Loucy (cell line): Measurements from ENCODE around the gene SORCS2.

Experiments used
- H2AFZ ChIP-seq: fragments of 200-600 bp; sonication (generic); 2 replicates; pipeline ENCODE4 v1.6.0; 2016; ENCODE audit warnings: antibody characterized with exemption, mild to moderate bottlenecking, low read length, moderate library complexity
- H3F3A ChIP-seq: fragments of 200-600 bp; 2 replicates; pipeline ENCODE4 v1.6.0; 2016; ENCODE audit warnings: antibody characterized with exemption, low read depth, mild to moderate bottlenecking
- H3K27me3 ChIP-seq: fragments of 200-600 bp; sonication (generic); 2 replicates; pipeline ENCODE4 v1.6.1; 2014; ENCODE audit warnings: low read length, mild to moderate bottlenecking; ENCODE audit not compliant: insufficient read depth, poor library complexity, severe bottlenecking
- H3K36me3 ChIP-seq: fragments of 200-600 bp; sonication (generic); 2 replicates; pipeline ENCODE4 v1.6.1; 2016; ENCODE audit warnings: low read length; ENCODE audit not compliant: insufficient read depth
- H3K4me1 ChIP-seq: fragments of 200-600 bp; sonication (generic); 2 replicates; pipeline ENCODE4 v1.5.1; 2014; ENCODE audit warnings: low read length, mild to moderate bottlenecking; ENCODE audit not compliant: insufficient read depth, poor library complexity, severe bottlenecking
- H3K4me2 ChIP-seq: fragments of 200-600 bp; sonication (generic); 2 replicates; pipeline ENCODE4 v1.6.0; 2014; ENCODE audit warnings: antibody characterized with exemption, low read length, low read depth, mild to moderate bottlenecking; ENCODE audit not compliant: poor library complexity, severe bottlenecking
- H3K4me3 ChIP-seq: fragments of 200-600 bp; sonication (generic); 2 replicates; pipeline ENCODE4 v1.5.1; 2014; ENCODE audit warnings: low read length, mild to moderate bottlenecking, mixed read lengths; ENCODE audit not compliant: poor library complexity, severe bottlenecking
- H3K79me2 ChIP-seq: fragments of 200-600 bp; sonication (generic); 2 replicates; pipeline ENCODE4 v1.6.1; 2014; ENCODE audit warnings: low read length; ENCODE audit not compliant: insufficient read depth
- H3K9ac ChIP-seq: fragments of 200-600 bp; sonication (generic); 2 replicates; pipeline ENCODE4 v1.6.0; 2014; ENCODE audit warnings: mild to moderate bottlenecking, low read depth, low read length, moderate library complexity; ENCODE audit not compliant: poor library complexity, severe bottlenecking
- H3K9me2 ChIP-seq: fragments of 200-600 bp; sonication (generic); replicated peaks from 2 replicates; pipeline ENCODE4 v1.6.1; 2016; ENCODE audit warnings: low read depth, low read length, mixed read lengths
- H3K9me3 ChIP-seq: fragments of 200-600 bp; sonication (generic); 2 replicates; pipeline ENCODE4 v1.6.1; 2014; ENCODE audit warnings: mild to moderate bottlenecking, antibody characterized with exemption, low read length, low read depth; ENCODE audit not compliant: insufficient read depth
- H4K20me1 ChIP-seq: fragments of 200-600 bp; sonication (generic); 2 replicates; pipeline ENCODE4 v1.6.0; 2014; ENCODE audit warnings: antibody characterized with exemption, low read length, mild to moderate bottlenecking; ENCODE audit not compliant: insufficient read depth, poor library complexity, severe bottlenecking
- EZH2phosphoT487 ChIP-seq: fragments of 200-600 bp; IDR thresholded peaks from 2 replicates; pipeline ENCODE4 v1.6.1; 2018; ENCODE audit warnings: antibody characterized with exemption, mild to moderate bottlenecking, moderate library complexity, borderline replicate concordance
- TF ChIP-seq, protein P1 (sequence below): fragments of 200-600 bp; sonication (generic); conservative IDR thresholded peaks from 2 replicates; pipeline ENCODE4 v1.5.1; 2014; ENCODE audit warnings: mild to moderate bottlenecking, antibody characterized with exemption, low read length

Gene SORCS2

DNA sequence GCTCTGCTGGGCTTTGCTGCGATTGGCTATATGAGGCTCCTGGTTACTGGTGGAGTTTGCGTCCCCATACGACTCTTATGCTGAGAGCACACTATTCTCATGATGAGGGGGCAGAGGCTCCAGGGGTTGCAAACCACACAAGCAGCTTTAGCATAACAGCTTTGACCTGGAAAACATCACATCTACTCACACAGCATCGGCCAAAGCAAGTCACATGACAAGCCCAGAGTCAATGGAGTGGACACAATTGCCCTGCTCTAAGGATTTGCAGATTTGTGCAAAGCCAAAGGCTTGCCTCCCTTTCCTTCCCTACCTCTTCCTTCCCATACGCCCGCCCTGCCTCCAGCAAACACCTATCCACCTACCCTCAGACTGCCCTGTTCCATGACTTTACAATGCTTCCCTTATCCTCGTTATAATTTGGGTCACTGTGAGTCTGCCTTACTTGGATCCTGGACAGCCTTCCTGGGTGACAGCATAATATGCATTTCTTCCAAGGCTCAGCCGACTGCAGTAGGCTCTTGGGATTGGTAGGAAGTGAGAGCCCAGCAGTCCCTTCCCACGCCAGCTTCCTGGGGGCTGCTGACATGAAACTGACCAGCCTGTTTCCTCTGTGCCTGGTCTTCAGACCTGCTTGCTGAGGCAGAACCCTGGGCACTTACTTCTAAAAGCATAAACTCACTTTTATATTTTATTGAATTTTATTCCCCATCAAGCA is 450.6 kb downstream of the SORCS2 start:
- H3F3A ChIP-seq = no peaks in the 10 kb centered on the region
- no peaks in the 10 kb centered on the region for H4K20me1 ChIP-seq
- no peaks in the 10 kb centered on the region for H3K27me3 ChIP-seq
- H3K4me3 ChIP-seq = no peak overlapping the region
- TF ChIP-seq, protein P1, sequence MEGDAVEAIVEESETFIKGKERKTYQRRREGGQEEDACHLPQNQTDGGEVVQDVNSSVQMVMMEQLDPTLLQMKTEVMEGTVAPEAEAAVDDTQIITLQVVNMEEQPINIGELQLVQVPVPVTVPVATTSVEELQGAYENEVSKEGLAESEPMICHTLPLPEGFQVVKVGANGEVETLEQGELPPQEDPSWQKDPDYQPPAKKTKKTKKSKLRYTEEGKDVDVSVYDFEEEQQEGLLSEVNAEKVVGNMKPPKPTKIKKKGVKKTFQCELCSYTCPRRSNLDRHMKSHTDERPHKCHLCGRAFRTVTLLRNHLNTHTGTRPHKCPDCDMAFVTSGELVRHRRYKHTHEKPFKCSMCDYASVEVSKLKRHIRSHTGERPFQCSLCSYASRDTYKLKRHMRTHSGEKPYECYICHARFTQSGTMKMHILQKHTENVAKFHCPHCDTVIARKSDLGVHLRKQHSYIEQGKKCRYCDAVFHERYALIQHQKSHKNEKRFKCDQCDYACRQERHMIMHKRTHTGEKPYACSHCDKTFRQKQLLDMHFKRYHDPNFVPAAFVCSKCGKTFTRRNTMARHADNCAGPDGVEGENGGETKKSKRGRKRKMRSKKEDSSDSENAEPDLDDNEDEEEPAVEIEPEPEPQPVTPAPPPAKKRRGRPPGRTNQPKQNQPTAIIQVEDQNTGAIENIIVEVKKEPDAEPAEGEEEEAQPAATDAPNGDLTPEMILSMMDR = no peak
- TF ChIP-seq EZH2phosphoT487 = no peak
- no peak overlapping the region for H2AFZ ChIP-seq
- no peaks in the 10 kb centered on the region for H3K36me3 ChIP-seq
- H3K9ac ChIP-seq = no peak overlapping the region
- no peaks in the 10 kb centered on the region for H3K4me1 ChIP-seq
- peaks cover 9% of the 10 kb centered on the region; the same call in 1 of the 2 replicates for H3K9me3 ChIP-seq
- H3K4me2 ChIP-seq = no peak overlapping the region
- no peaks in the 10 kb centered on the region for H3K9me2 ChIP-seq
- no peaks in the 10 kb centered on the region for H3K79me2 ChIP-seq

DNA sequence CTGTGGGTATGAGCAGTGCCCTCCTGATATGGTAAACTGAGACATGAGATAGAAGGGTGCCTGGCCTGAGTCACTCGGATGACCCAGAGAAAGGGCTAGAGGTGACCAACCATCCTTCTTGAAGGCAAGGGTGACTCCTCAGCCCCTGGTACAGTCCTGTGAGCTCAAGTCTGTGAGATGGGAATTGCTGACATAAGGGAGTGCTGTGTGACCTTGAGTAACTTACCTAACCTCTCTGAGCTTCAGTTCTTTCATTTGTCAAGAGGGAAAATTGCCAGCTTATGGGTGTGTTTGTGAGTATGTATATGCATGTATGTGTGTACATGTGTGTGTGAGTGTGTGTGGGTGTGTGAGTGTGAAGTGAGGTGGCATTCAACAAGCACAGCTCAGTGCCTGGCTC is 452.8 kb downstream of the SORCS2 start:
- Histone ChIP-seq H3K9me2 (no peaks in the 10 kb centered on the region), H3K9me3 (peaks cover 4% of the 10 kb centered on the region; the same call in 1 of the 2 replicates), H3K9ac (no peak overlapping the region), H2AFZ (no peak overlapping the region), H3F3A (no peaks in the 10 kb centered on the region), H3K79me2 (no peaks in the 10 kb centered on the region), H3K27me3 (no peaks in the 10 kb centered on the region), H3K4me1 (no peaks in the 10 kb centered on the region), H4K20me1 (no peaks in the 10 kb centered on the region), H3K36me3 (no peaks in the 10 kb centered on the region), H3K4me3 (no peak overlapping the region), H3K4me2 (no peak overlapping the region)
- TF ChIP-seq, protein P1 = no peak
- no peak for TF ChIP-seq EZH2phosphoT487

DNA sequence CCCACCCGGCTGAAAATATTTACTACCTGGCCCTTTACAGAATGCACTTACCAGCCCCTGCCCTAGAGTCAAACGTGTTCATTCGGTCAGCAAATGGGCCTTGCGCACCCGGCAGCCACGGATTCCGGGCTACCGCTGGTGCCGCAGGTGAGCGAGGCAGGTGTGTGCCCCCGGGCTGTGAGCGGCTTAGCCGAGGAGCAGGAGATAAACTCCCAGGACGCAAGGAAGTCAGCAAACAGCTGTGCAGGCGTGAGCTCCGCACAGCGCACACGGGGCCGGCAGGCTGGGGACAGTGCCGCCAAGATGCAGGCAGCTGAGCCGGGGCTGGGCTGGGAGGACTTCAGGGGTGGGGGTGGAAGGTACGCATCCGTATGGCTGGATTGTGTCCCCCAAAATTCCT is 453.6 kb downstream of the SORCS2 start:
- Histone ChIP-seq H3K27me3 (no peaks in the 10 kb centered on the region), H2AFZ (no peak overlapping the region), H3K4me2 (no peak overlapping the region), H3K9me2 (no peaks in the 10 kb centered on the region), H3K4me3 (no peak overlapping the region), H4K20me1 (no peaks in the 10 kb centered on the region), H3K9ac (no peak overlapping the region), H3K79me2 (no peaks in the 10 kb centered on the region), H3K4me1 (no peaks in the 10 kb centered on the region), H3K36me3 (no peaks in the 10 kb centered on the region), H3K9me3 (no peaks in the 10 kb centered on the region; the same call in 1 of the 2 replicates), H3F3A (no peaks in the 10 kb centered on the region)
- TF ChIP-seq, protein P1 = no peak
- no peak for TF ChIP-seq EZH2phosphoT487
